DOHH2 (cell line): ENCODE results near the gene EXOC7.

ENCODE experiments used
- H3F3A ChIP-seq: fragments of 200-600 bp; sonication (generic), shearing (Covaris generic); 2 replicates; pipeline ENCODE4 v1.6.0; 2016; ENCODE audit warnings: antibody characterized with exemption, mild to moderate bottlenecking; ENCODE audit not compliant: control insufficient read depth, insufficient read depth
- H3K27ac ChIP-seq: fragments of 200-600 bp; sonication (generic); 2 replicates; pipeline ENCODE4 v1.5.1; 2014; ENCODE audit warnings: low read depth, mild to moderate bottlenecking, low read length, moderate library complexity
- H3K27me3 ChIP-seq: fragments of 200-600 bp; sonication (generic); 2 replicates; pipeline ENCODE4 v1.6.1; 2014; ENCODE audit warnings: mild to moderate bottlenecking, low read length, mixed read lengths; ENCODE audit not compliant: control insufficient read depth
- H3K36me3 ChIP-seq: fragments of 200-600 bp; sonication (generic); 2 replicates; pipeline ENCODE4 v1.6.1; 2014; ENCODE audit warnings: mild to moderate bottlenecking, low read length, moderate library complexity, mixed read lengths; ENCODE audit not compliant: control insufficient read depth
- H3K4me1 ChIP-seq: fragments of 200-600 bp; sonication (generic); 2 replicates; pipeline ENCODE4 v1.6.1; 2014; ENCODE audit warnings: mild to moderate bottlenecking, low read length, mixed read lengths; ENCODE audit not compliant: control insufficient read depth
- H3K4me2 ChIP-seq: fragments of 200-600 bp; sonication (generic); 2 replicates; pipeline ENCODE4 v1.6.0; 2014; ENCODE audit warnings: mild to moderate bottlenecking, low read length, moderate library complexity
- H3K4me3 ChIP-seq: fragments of 200-600 bp; sonication (generic); 2 replicates; pipeline ENCODE4 v1.5.1; 2014; ENCODE audit warnings: mild to moderate bottlenecking, low read length, mixed read lengths
- H3K79me2 ChIP-seq: fragments of 200-600 bp; sonication (generic); 2 replicates; pipeline ENCODE4 v1.6.1; 2014; ENCODE audit warnings: mild to moderate bottlenecking, low read length, mixed read lengths; ENCODE audit not compliant: control insufficient read depth
- H3K9me2 ChIP-seq: fragments of 200-600 bp; sonication (generic); replicated peaks from 2 replicates; pipeline ENCODE4 v1.6.1; 2014; ENCODE audit warnings: mild to moderate bottlenecking, low read length, mixed read lengths; ENCODE audit not compliant: control insufficient read depth
- H3K9me3 ChIP-seq: fragments of 200-600 bp; sonication (generic); 2 replicates; pipeline ENCODE4 v1.6.1; 2014; ENCODE audit warnings: antibody characterized with exemption, low read length, mixed read lengths; ENCODE audit not compliant: control insufficient read depth, insufficient read depth
- H4K20me1 ChIP-seq: fragments of 200-600 bp; sonication (generic); 2 replicates; pipeline ENCODE4 v1.6.0; 2014; ENCODE audit warnings: low read depth, mild to moderate bottlenecking, antibody characterized with exemption, low read length, moderate library complexity; ENCODE audit not compliant: control insufficient read depth, insufficient read depth
- CTCF ChIP-seq: fragments of 200-600 bp; sonication (generic); IDR thresholded peaks from one replicate; pipeline ENCODE4 v1.5.1; 2014; ENCODE audit warnings: antibody characterized with exemption, mild to moderate bottlenecking, low read depth, low read length; ENCODE audit not compliant: poor library complexity, severe bottlenecking
- EZH2phosphoT487 ChIP-seq: fragments of 200-600 bp; sonication (generic); IDR thresholded peaks from 2 replicates; pipeline ENCODE4 v1.6.1; 2017; ENCODE audit warnings: borderline replicate concordance, mild to moderate bottlenecking, antibody characterized with exemption, low read length, moderate library complexity, mixed read lengths

The EXOC7 gene

DNA sequence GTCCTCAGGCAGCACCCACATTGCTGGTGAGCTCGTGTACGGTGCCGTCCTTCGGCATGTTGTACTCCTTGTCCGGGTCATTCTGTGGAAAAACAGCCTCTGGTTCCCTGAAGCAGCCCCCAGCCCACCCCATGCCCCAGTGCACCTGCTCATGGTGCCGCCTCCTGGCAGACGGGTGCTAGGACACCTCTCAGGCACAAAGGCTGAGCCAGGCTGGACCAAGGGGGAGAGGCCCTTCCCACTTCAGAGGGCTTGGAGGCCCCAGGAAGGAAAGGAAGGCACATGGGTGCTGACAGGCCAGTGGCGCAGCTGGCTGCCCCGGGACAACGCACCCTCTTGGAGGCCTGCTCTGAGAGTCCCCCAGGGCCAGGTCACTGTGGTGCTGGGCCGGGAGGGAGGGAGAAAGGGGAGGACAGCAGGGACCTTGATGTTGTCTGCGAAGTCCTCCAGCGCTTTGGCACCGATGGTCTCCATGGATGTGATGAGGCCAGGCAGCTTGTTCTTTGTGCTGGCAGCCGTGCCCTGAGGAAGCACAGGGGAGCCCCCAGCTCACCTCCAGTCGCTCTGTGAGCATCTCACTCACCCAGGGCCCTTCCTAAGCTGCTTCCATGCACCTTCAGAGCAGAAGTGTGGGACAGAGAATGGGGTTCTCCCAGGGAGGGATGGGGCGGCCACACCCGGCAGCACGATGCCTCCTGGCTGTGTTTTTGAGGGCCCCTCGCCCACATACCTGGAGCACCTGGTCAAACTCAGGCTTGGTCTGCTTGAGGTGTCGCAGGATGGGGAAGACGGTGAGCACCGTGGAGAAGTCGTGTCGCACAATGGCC is 15.3 kb downstream of the EXOC7 start:
- no peaks in the 10 kb centered on the region for H3K27me3 ChIP-seq
- H4K20me1 ChIP-seq: no peaks in the 10 kb centered on the region
- peaks cover 43% of the 10 kb centered on the region for H3K36me3 ChIP-seq
- H3K27ac ChIP-seq: no peak overlapping the region
- no peaks in the 10 kb centered on the region for H3F3A ChIP-seq
- H3K4me3 ChIP-seq: no peak overlapping the region
- H3K9me3 ChIP-seq: no peaks in the 10 kb centered on the region
- no peak overlapping the region for H3K4me2 ChIP-seq
- no peaks in the 10 kb centered on the region for H3K79me2 ChIP-seq
- no peaks in the 10 kb centered on the region for H3K4me1 ChIP-seq
- H3K9me2 ChIP-seq: no peaks in the 10 kb centered on the region
- TF ChIP-seq EZH2phosphoT487: no peak
- peak; percentile 43 for TF ChIP-seq CTCF

- no peaks in the 10 kb centered on the region for H3K9me3 ChIP-seq
- H3K27me3 ChIP-seq: no peaks in the 10 kb centered on the region
- H4K20me1 ChIP-seq: no peaks in the 10 kb centered on the region
- no peak for TF ChIP-seq CTCF
- TF ChIP-seq EZH2phosphoT487: no peak
- no peak overlapping the region for H3K4me2 ChIP-seq
- no peak overlapping the region for H3K4me3 ChIP-seq
- no peak overlapping the region for H3K27ac ChIP-seq
- H3K4me1 ChIP-seq: no peaks in the 10 kb centered on the region
- peaks cover 36% of the 10 kb centered on the region for H3K36me3 ChIP-seq
- no peaks in the 10 kb centered on the region for H3K9me2 ChIP-seq
- no peaks in the 10 kb centered on the region for H3F3A ChIP-seq
- no peaks in the 10 kb centered on the region for H3K79me2 ChIP-seq
Measured at GRCh38 chr17:76087531-76087930, 16.1 kb downstream of the EXOC7 start.

- Histone ChIP-seq H3K79me2 (no peaks in the 10 kb centered on the region), H3K36me3 (peaks cover 36% of the 10 kb centered on the region), H3K4me2 (no peak overlapping the region), H3F3A (no peaks in the 10 kb centered on the region), H3K9me3 (no peaks in the 10 kb centered on the region), H3K4me3 (no peak overlapping the region), H4K20me1 (no peaks in the 10 kb centered on the region), H3K9me2 (no peaks in the 10 kb centered on the region), H3K4me1 (no peaks in the 10 kb centered on the region), H3K27ac (no peak overlapping the region), H3K27me3 (no peaks in the 10 kb centered on the region)
- no peak for TF ChIP-seq CTCF
- no peak for TF ChIP-seq EZH2phosphoT487
Measured at GRCh38 chr17:76086384-76086783, 17.2 kb downstream of the EXOC7 start.
